ENCODE measurements around the gene STIMATE.

DNA sequence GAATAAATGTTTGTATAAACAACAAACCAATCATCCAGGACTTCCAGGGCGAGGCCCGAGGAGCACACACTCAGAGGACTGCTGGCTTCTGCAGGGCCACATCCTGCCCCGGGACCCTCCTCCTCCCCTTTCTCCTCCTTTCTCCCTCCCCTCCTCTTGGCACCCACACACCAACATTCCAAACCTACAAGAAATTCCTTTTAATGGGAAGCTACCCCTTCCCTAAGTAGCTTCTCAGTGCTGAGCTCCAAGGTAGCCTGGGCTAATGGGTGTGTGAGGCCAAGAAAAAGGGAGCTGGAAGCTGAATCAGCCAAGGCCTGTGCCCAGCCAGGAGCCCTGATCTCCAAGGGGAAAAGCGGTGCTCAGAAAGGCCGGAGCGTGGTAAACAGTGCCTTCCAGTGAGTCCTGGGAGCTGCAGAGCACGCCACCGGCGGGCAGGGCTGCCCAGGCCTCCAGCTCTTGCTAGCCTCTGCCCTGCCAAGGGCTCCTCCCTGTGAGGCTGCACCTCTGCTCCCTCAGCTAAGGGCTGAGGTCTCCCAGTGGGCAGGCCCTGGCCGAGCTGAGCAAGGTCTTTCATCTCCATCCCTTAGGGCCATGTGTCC, 98.9 kb downstream of the STIMATE start:
- TF ChIP-seq, protein P1, sequence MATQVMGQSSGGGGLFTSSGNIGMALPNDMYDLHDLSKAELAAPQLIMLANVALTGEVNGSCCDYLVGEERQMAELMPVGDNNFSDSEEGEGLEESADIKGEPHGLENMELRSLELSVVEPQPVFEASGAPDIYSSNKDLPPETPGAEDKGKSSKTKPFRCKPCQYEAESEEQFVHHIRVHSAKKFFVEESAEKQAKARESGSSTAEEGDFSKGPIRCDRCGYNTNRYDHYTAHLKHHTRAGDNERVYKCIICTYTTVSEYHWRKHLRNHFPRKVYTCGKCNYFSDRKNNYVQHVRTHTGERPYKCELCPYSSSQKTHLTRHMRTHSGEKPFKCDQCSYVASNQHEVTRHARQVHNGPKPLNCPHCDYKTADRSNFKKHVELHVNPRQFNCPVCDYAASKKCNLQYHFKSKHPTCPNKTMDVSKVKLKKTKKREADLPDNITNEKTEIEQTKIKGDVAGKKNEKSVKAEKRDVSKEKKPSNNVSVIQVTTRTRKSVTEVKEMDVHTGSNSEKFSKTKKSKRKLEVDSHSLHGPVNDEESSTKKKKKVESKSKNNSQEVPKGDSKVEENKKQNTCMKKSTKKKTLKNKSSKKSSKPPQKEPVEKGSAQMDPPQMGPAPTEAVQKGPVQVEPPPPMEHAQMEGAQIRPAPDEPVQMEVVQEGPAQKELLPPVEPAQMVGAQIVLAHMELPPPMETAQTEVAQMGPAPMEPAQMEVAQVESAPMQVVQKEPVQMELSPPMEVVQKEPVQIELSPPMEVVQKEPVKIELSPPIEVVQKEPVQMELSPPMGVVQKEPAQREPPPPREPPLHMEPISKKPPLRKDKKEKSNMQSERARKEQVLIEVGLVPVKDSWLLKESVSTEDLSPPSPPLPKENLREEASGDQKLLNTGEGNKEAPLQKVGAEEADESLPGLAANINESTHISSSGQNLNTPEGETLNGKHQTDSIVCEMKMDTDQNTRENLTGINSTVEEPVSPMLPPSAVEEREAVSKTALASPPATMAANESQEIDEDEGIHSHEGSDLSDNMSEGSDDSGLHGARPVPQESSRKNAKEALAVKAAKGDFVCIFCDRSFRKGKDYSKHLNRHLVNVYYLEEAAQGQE (IDR thresholded peaks at IDR 0.05; ENCODE audit: unreplicated experiment), result no peak
- no peak for TF ChIP-seq EZH2phosphoT487 (IDR thresholded peaks at IDR 0.05; ENCODE audit: unreplicated experiment)
- TF ChIP-seq EZH2 (IDR thresholded peaks at IDR 0.05; ENCODE audit: low read depth, unreplicated experiment), result no peak
- TF ChIP-seq POLR2AphosphoS5 (IDR thresholded peaks at IDR 0.05; ENCODE audit: low read depth), result no peak
- TF ChIP-seq, protein P2, sequence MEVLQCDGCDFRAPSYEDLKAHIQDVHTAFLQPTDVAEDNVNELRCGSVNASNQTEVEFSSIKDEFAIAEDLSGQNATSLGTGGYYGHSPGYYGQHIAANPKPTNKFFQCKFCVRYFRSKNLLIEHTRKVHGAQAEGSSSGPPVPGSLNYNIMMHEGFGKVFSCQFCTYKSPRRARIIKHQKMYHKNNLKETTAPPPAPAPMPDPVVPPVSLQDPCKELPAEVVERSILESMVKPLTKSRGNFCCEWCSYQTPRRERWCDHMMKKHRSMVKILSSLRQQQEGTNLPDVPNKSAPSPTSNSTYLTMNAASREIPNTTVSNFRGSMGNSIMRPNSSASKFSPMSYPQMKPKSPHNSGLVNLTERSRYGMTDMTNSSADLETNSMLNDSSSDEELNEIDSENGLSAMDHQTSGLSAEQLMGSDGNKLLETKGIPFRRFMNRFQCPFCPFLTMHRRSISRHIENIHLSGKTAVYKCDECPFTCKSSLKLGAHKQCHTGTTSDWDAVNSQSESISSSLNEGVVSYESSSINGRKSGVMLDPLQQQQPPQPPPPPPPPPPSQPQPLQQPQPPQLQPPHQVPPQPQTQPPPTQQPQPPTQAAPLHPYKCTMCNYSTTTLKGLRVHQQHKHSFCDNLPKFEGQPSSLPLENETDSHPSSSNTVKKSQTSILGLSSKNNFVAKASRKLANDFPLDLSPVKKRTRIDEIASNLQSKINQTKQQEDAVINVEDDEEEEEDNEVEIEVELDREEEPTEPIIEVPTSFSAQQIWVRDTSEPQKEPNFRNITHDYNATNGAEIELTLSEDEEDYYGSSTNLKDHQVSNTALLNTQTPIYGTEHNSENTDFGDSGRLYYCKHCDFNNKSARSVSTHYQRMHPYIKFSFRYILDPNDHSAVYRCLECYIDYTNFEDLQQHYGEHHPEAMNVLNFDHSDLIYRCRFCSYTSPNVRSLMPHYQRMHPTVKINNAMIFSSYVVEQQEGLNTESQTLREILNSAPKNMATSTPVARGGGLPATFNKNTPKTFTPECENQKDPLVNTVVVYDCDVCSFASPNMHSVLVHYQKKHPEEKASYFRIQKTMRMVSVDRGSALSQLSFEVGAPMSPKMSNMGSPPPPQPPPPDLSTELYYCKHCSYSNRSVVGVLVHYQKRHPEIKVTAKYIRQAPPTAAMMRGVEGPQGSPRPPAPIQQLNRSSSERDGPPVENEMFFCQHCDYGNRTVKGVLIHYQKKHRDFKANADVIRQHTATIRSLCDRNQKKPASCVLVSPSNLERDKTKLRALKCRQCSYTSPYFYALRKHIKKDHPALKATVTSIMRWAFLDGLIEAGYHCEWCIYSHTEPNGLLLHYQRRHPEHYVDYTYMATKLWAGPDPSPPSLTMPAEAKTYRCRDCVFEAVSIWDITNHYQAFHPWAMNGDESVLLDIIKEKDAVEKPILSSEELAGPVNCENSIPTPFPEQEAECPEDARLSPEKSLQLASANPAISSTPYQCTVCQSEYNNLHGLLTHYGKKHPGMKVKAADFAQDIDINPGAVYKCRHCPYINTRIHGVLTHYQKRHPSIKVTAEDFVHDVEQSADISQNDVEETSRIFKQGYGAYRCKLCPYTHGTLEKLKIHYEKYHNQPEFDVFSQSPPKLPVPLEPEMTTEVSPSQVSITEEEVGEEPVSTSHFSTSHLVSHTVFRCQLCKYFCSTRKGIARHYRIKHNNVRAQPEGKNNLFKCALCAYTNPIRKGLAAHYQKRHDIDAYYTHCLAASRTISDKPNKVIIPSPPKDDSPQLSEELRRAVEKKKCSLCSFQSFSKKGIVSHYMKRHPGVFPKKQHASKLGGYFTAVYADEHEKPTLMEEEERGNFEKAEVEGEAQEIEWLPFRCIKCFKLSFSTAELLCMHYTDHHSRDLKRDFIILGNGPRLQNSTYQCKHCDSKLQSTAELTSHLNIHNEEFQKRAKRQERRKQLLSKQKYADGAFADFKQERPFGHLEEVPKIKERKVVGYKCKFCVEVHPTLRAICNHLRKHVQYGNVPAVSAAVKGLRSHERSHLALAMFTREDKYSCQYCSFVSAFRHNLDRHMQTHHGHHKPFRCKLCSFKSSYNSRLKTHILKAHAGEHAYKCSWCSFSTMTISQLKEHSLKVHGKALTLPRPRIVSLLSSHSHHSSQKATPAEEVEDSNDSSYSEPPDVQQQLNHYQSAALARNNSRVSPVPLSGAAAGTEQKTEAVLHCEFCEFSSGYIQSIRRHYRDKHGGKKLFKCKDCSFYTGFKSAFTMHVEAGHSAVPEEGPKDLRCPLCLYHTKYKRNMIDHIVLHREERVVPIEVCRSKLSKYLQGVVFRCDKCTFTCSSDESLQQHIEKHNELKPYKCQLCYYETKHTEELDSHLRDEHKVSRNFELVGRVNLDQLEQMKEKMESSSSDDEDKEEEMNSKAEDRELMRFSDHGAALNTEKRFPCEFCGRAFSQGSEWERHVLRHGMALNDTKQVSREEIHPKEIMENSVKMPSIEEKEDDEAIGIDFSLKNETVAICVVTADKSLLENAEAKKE (CRISPR knock-in tag; IDR thresholded peaks at IDR 0.05), result no peak

All from GM23338 (cell line).